H9 (cell line): Measurements from ENCODE around the gene YPEL1. TPM values are rescaled to one million over a fixed set of nuclear protein-coding genes. Genes with fewer than 3 reads are reported as not detected.

Experiments
- DNase-seq: peaks from one replicate; pipeline ENCODE4 v3.0.0-alpha.2; 2017
- H2AFZ ChIP-seq: one replicate; pipeline ENCODE4 v1.6.1; 2013; ENCODE audit warnings: mild to moderate bottlenecking, low read length, control low read depth, moderate library complexity
- H2AK5ac ChIP-seq: 2 replicates; pipeline ENCODE4 v1.6.1; 2013; ENCODE audit warnings: low read length, control low read depth, mixed read lengths; ENCODE audit not compliant: insufficient read length
- H2BK120ac ChIP-seq: one replicate; pipeline ENCODE4 v1.6.1; 2013; ENCODE audit warnings: low read depth, mild to moderate bottlenecking, low read length, control low read depth, inconsistent platforms; ENCODE audit not compliant: poor library complexity, severe bottlenecking
- H2BK12ac ChIP-seq: 2 replicates; pipeline ENCODE4 v1.6.1; 2013; ENCODE audit warnings: low read length, control low read depth, mixed read lengths, low read depth; ENCODE audit not compliant: insufficient read length
- H2BK15ac ChIP-seq: 2 replicates; pipeline ENCODE4 v1.6.1; 2013; ENCODE audit warnings: low read depth, low read length, control low read depth
- H2BK20ac ChIP-seq: one replicate; pipeline ENCODE4 v1.6.1; 2013; ENCODE audit warnings: low read depth, mild to moderate bottlenecking, low read length, control low read depth, inconsistent platforms; ENCODE audit not compliant: poor library complexity, severe bottlenecking
- H2BK5ac ChIP-seq: 2 replicates; pipeline ENCODE4 v1.6.1; 2013; ENCODE audit warnings: low read length, control low read depth, mixed read lengths; ENCODE audit not compliant: insufficient read length
- H3K14ac ChIP-seq: 2 replicates; pipeline ENCODE4 v1.6.1; 2013; ENCODE audit warnings: low read length, control low read depth; ENCODE audit not compliant: insufficient read depth
- H3K18ac ChIP-seq: 2 replicates; pipeline ENCODE4 v1.6.1; 2013; ENCODE audit warnings: low read depth, mild to moderate bottlenecking, mixed read lengths, low read length, control low read depth; ENCODE audit not compliant: insufficient read length
- H3K23ac ChIP-seq: 2 replicates; pipeline ENCODE4 v1.6.1; 2013; ENCODE audit warnings: low read length, control low read depth, mixed read lengths, low read depth; ENCODE audit not compliant: insufficient read length
- H3K23me2 ChIP-seq: 2 replicates; pipeline ENCODE4 v1.6.1; 2013; ENCODE audit warnings: low read depth, mild to moderate bottlenecking, mixed read lengths, low read length, control low read depth; ENCODE audit not compliant: insufficient read length, poor library complexity, severe bottlenecking
- H3K27ac ChIP-seq: 2 replicates; pipeline ENCODE4 v1.5.1; 2013; ENCODE audit warnings: low read length, control low read depth, mixed read lengths, low read depth; ENCODE audit not compliant: insufficient read length
- H3K27me3 ChIP-seq: 2 replicates; pipeline ENCODE4 v1.6.1; 2013; ENCODE audit warnings: low read length, control low read depth, inconsistent platforms; ENCODE audit not compliant: insufficient read depth
- H3K4ac ChIP-seq: 2 replicates; pipeline ENCODE4 v1.6.1; 2013; ENCODE audit warnings: low read depth, mild to moderate bottlenecking, control low read depth, inconsistent platforms, low read length, moderate library complexity
- H3K4me1 ChIP-seq: 2 replicates; pipeline ENCODE4 v1.6.1; 2013; ENCODE audit warnings: low read length, control low read depth, inconsistent platforms; ENCODE audit not compliant: insufficient read depth
- H3K4me2 ChIP-seq: 2 replicates; pipeline ENCODE4 v1.6.1; 2013; ENCODE audit warnings: low read length, control low read depth, mixed read lengths; ENCODE audit not compliant: insufficient read length, insufficient read depth
- H3K56ac ChIP-seq: 2 replicates; pipeline ENCODE4 v1.6.1; 2013; ENCODE audit warnings: low read depth, mild to moderate bottlenecking, mixed read lengths, low read length, control low read depth; ENCODE audit not compliant: insufficient read length
- H3K79me1 ChIP-seq: 2 replicates; pipeline ENCODE4 v1.6.1; 2013; ENCODE audit warnings: low read depth, mild to moderate bottlenecking, moderate library complexity, low read length, control low read depth, inconsistent platforms; ENCODE audit not compliant: insufficient read depth, poor library complexity, severe bottlenecking
- H3K79me2 ChIP-seq: 2 replicates; pipeline ENCODE4 v1.6.1; 2013; ENCODE audit warnings: low read length, control low read depth, inconsistent platforms; ENCODE audit not compliant: insufficient read depth
- H3K9ac ChIP-seq: 2 replicates; pipeline ENCODE4 v1.6.1; 2013; ENCODE audit warnings: low read length, control low read depth, mixed read lengths; ENCODE audit not compliant: insufficient read length; ENCODE audit errors: extremely low read depth
- H3K9me3 ChIP-seq: one replicate; pipeline ENCODE4 v1.6.1; 2013; ENCODE audit warnings: low read depth, low read length, inconsistent platforms; ENCODE audit not compliant: control insufficient read depth
- H3T11ph ChIP-seq: one replicate; pipeline ENCODE4 v1.6.1; 2013; ENCODE audit warnings: mild to moderate bottlenecking, low read length, control low read depth, inconsistent platforms
- H4K20me1 ChIP-seq: one replicate; pipeline ENCODE4 v1.6.1; 2013; ENCODE audit not compliant: control insufficient read depth, insufficient read length, insufficient read depth
- H4K5ac ChIP-seq: 2 replicates; pipeline ENCODE4 v1.6.1; 2013; ENCODE audit warnings: low read depth, mild to moderate bottlenecking, mixed read lengths, low read length, control low read depth; ENCODE audit not compliant: insufficient read length
- H4K8ac ChIP-seq: replicated peaks from 2 replicates; pipeline ENCODE4 v1.6.1; 2013; ENCODE audit warnings: low read length, control low read depth, mixed read lengths, low read depth; ENCODE audit not compliant: insufficient read length
- H4K91ac ChIP-seq: 2 replicates; pipeline ENCODE4 v1.6.1; 2013; ENCODE audit warnings: low read depth, mild to moderate bottlenecking, moderate library complexity, mixed read lengths, low read length, control low read depth; ENCODE audit not compliant: insufficient read length
- H3K27ac Mint-ChIP-seq, 3 experiments: 2 replicates in 2 of 3; 3 replicates in 1 of 3; pipeline ENCODE4 v1.8.0; 2020 to 2021; ENCODE audit warnings: mixed read lengths in 3 of 3, mild to moderate bottlenecking in 1 of 3, moderate library complexity in 1 of 3
- H3K27me3 Mint-ChIP-seq: 2 replicates; pipeline ENCODE4 v1.8.0; 2021; ENCODE audit warnings: low read depth, mild to moderate bottlenecking, moderate library complexity, mixed read lengths
- H3K36me3 Mint-ChIP-seq, 3 experiments: 2 replicates in 2 of 3; 3 replicates in 1 of 3; pipeline ENCODE4 v1.8.0; 2020 to 2021; ENCODE audit warnings: low read depth in 3 of 3, mixed read lengths in 3 of 3; ENCODE audit not compliant: insufficient read depth in 1 of 3
- H3K4me1 Mint-ChIP-seq, 2 experiments: 2 replicates each; pipeline ENCODE4 v1.8.0; 2020; ENCODE audit warnings: mixed read lengths in 2 of 2
- H3K4me3 Mint-ChIP-seq, 2 experiments: 2 replicates in 1 of 2; 3 replicates in 1 of 2; pipeline ENCODE4 v1.8.0; 2020 to 2021; ENCODE audit warnings: mild to moderate bottlenecking in 2 of 2, mixed read lengths in 2 of 2, moderate library complexity in 1 of 2
- H3K9me3 Mint-ChIP-seq, 2 experiments: 2 replicates in 1 of 2; 3 replicates in 1 of 2; pipeline ENCODE4 v1.8.0; 2020; ENCODE audit warnings: mild to moderate bottlenecking in 2 of 2, mixed read lengths in 2 of 2, moderate library complexity in 1 of 2
- CTCF ChIP-seq: fragments of 200-600 bp; sonication (generic); conservative IDR thresholded peaks from 3 replicates; pipeline ENCODE4 v1.8.0; 2021; ENCODE audit warnings: antibody characterized with exemption, mild to moderate bottlenecking
- WGBS: extraction: QIAGEN DNeasy Blood & Tissue Kit; methylation state at CpG from one replicate; pipeline ENCODE4 v1.1.7; 2013; ENCODE audit warnings: missing lambda C conversion rate, low lambda C conversion rate, mixed read lengths; ENCODE audit not compliant: insufficient read length; ENCODE audit errors: extremely low coverage; 5-methylcytosine and 5-hydroxymethylcytosine counted together
- total RNA-seq: library from RNA; stranded (reverse); gene quantifications from 2 replicates; pipeline ENCODE4 v1.2.1, GENCODE V29; 2021

Gene YPEL1
- total RNA-seq, 1 experiment from 2014 or later, result 5.4 TPM

GRCh38 chr22:21760640-21761039 lies 25.0 kb upstream of the YPEL1 start:
- Mint-ChIP-seq H3K27ac (no peak overlapping the region), H3K36me3 (peaks cover 12 to 59% (median 49%) of the 10 kb centered on the region in 3 experiments; a peak in 6 of 7 replicates), H3K4me1 (peaks cover 3 to 7% of the 10 kb centered on the region in 2 experiments; a peak in 3 of 4 replicates), H3K4me3 (no peak overlapping the region), H3K9me3 (no peaks in the 10 kb centered on the region), H3K27me3 (no peaks in the 10 kb centered on the region)
- no peak overlapping the region for H2BK12ac ChIP-seq
- H3K27me3 ChIP-seq, result no peaks in the 10 kb centered on the region
- no peak overlapping the region for H3T11ph ChIP-seq
- H3K79me2 ChIP-seq, result no peaks in the 10 kb centered on the region
- no peaks in the 10 kb centered on the region for H3K23me2 ChIP-seq
- H3K9me3 ChIP-seq, result no peaks in the 10 kb centered on the region
- no peak overlapping the region for H3K23ac ChIP-seq
- no peak overlapping the region for H4K91ac ChIP-seq
- H3K4me1 ChIP-seq, result 0 out of 2 replicates have a peak, but pooled peaks cover 2% of the 10 kb centered on the region
- H3K9ac ChIP-seq, result no peak overlapping the region
- H2AFZ ChIP-seq, result no peak overlapping the region
- no peak overlapping the region for H2BK15ac ChIP-seq
- H2BK5ac ChIP-seq, result no peak overlapping the region
- H2BK20ac ChIP-seq, result no peak overlapping the region
- no peak overlapping the region for H4K5ac ChIP-seq
- no peak overlapping the region for H3K14ac ChIP-seq
- no peaks in the 10 kb centered on the region for H3K79me1 ChIP-seq
- no peak overlapping the region for H2BK120ac ChIP-seq
- no CpG with 5 or more reads among the region's 2 CpGs for WGBS
- H3K18ac ChIP-seq, result no peak overlapping the region
- H4K20me1 ChIP-seq, result no peaks in the 10 kb centered on the region
- no peak overlapping the region for H3K56ac ChIP-seq
- no peak overlapping the region for H3K27ac ChIP-seq
- H2AK5ac ChIP-seq, result no peak overlapping the region
- H4K8ac ChIP-seq, result no peak overlapping the region
- no peak for TF ChIP-seq CTCF
- no peak overlapping the region for H3K4me2 ChIP-seq
- H3K4ac ChIP-seq, result no peak overlapping the region
- DNase-seq, result no peak
